ENCODE data around the gene ANAPC15. TPM values are rescaled to one million over a fixed set of nuclear protein-coding genes. Genes with fewer than 3 reads are reported as not detected.
A peak's percentile ranks its signal among the peaks of the same experiment; 100 is the strongest.

The ANAPC15 gene
- total and polyA plus RNA-seq, 2 of the 4 experiments (the other 2 are of a cell fraction) = 66.3 to 84.2 TPM

- dilution Hi-C loops (cut with HindIII; ENCODE audit: low sequenced_read_pairs, unreplicated experiment) (no loop called here), in situ Hi-C loops (cut with MboI; ENCODE audit: low sequenced_read_pairs) (no loop called here), intact Hi-C loops (cut with micrococcal nuclease) (no loop called here)
- Histone ChIP-seq H2AFZ (replicated peaks; ENCODE audit: low read length, poor library complexity) (no peak overlapping the region), H2AK5ac (ENCODE audit: low read depth, low read length) (no peak overlapping the region; the same call in 1 of the 2 replicates), H4K8ac (ENCODE audit: low read depth in 2 of 2, low read length in 2 of 2) (peak overlapping the region in 1 of 2 experiments; percentile 43; a peak in 1 of 4 replicates), H3K79me1 (ENCODE audit: low read depth in 1 of 2, low read length in 2 of 2) (peaks cover 0 to 20% of the 10 kb centered on the region in 2 experiments; a peak in 2 of 4 replicates), H2AK9ac (replicated peaks; ENCODE audit: low read depth, low read length, poor library complexity) (no peak overlapping the region), H3K4ac (ENCODE audit: low read depth, low read length) (no peak overlapping the region), H3K9me3 (ENCODE audit: control insufficient read depth, insufficient read depth, low read length) (no peaks in the 10 kb centered on the region), H3K27me3 (ENCODE audit: control insufficient read depth, insufficient read depth, low read length) (no peaks in the 10 kb centered on the region), H3K36me3 (ENCODE audit: control insufficient read depth, insufficient read depth, low read length) (no peaks in the 10 kb centered on the region), H3K14ac (replicated peaks; ENCODE audit: low read depth, low read length) (no peak overlapping the region), H2BK15ac (ENCODE audit: low read depth, low read length) (no peak overlapping the region), H3K56ac (ENCODE audit: extremely low read depth, insufficient read depth, low read length) (no peak overlapping the region), H4K20me1 (ENCODE audit: insufficient read depth, low read length) (no peaks in the 10 kb centered on the region), H2BK5ac (ENCODE audit: low read depth, low read length, poor library complexity, severe bottlenecking) (peak overlapping the region; percentile 6), H3K27ac (ENCODE audit: insufficient read depth, low read length) (no peak overlapping the region), H3K9me1 (ENCODE audit: insufficient read depth, low read length) (peaks cover 10% of the 10 kb centered on the region), H4K5ac (ENCODE audit: low read depth, low read length) (no peak overlapping the region), H3K18ac (ENCODE audit: low read depth, low read length) (no peak overlapping the region), H3K4me1 (ENCODE audit: control insufficient read depth, insufficient read depth, low read length) (peaks cover 6% of the 10 kb centered on the region; the same call in 1 of the 2 replicates), H3K9ac (ENCODE audit: low read depth, low read length) (no peak overlapping the region), H4K91ac (ENCODE audit: insufficient read depth, low read depth, low read length) (0 out of 2 replicates have a peak overlapping the region, but pooled peaks have one; percentile 19), H3K4me3 (ENCODE audit: insufficient read depth, low read depth, low read length) (no peak overlapping the region), H3K4me2 (ENCODE audit: low read depth, low read length) (no peak overlapping the region), H2BK20ac (ENCODE audit: low read depth, low read length) (no peak overlapping the region), H2BK120ac (ENCODE audit: low read depth, low read length) (peak overlapping the region; percentile 22; the same call in 1 of the 2 replicates), H3K23ac (ENCODE audit: low read depth, low read length) (no peak overlapping the region)
- TF ChIP-seq MXI1 (IDR thresholded peaks at IDR 0.05; ENCODE audit: borderline replicate concordance, low read depth, low read length) (no peak), CHD1 (IDR thresholded peaks at IDR 0.05; ENCODE audit: low read depth, low read length) (no peak), BHLHE40 (IDR thresholded peaks at IDR 0.05; ENCODE audit: low read depth, low read length) (no peak), SMC3 (IDR thresholded peaks at IDR 0.05; ENCODE audit: low read depth, low read length) (no peak), FOS (IDR thresholded peaks at IDR 0.05; ENCODE audit: low read depth, low read length) (no peak), MAZ (IDR thresholded peaks at IDR 0.05; ENCODE audit: borderline replicate concordance, low read depth, low read length) (no peak), POLR2A (IDR thresholded peaks at IDR 0.05; ENCODE audit: low read depth, low read length) (no peak), CEBPB (IDR thresholded peaks at IDR 0.05; ENCODE audit: low read depth, low read length) (no peak), RCOR1 (IDR thresholded peaks at IDR 0.05; ENCODE audit: insufficient replicate concordance, low read length) (no peak), RAD21 (IDR thresholded peaks at IDR 0.05; ENCODE audit: low read length) (no peak), MAFK (IDR thresholded peaks at IDR 0.05; ENCODE audit: low read depth, low read length) (no peak), NFE2L2 (IDR thresholded peaks at IDR 0.05; ENCODE audit: low read depth, low read length) (no peak)
- TF ChIP-seq, protein P1, sequence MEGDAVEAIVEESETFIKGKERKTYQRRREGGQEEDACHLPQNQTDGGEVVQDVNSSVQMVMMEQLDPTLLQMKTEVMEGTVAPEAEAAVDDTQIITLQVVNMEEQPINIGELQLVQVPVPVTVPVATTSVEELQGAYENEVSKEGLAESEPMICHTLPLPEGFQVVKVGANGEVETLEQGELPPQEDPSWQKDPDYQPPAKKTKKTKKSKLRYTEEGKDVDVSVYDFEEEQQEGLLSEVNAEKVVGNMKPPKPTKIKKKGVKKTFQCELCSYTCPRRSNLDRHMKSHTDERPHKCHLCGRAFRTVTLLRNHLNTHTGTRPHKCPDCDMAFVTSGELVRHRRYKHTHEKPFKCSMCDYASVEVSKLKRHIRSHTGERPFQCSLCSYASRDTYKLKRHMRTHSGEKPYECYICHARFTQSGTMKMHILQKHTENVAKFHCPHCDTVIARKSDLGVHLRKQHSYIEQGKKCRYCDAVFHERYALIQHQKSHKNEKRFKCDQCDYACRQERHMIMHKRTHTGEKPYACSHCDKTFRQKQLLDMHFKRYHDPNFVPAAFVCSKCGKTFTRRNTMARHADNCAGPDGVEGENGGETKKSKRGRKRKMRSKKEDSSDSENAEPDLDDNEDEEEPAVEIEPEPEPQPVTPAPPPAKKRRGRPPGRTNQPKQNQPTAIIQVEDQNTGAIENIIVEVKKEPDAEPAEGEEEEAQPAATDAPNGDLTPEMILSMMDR (conservative IDR thresholded peaks at IDR 0.05; ENCODE audit: low read depth, low read length) = no peak
- TF ChIP-seq, protein P2, sequence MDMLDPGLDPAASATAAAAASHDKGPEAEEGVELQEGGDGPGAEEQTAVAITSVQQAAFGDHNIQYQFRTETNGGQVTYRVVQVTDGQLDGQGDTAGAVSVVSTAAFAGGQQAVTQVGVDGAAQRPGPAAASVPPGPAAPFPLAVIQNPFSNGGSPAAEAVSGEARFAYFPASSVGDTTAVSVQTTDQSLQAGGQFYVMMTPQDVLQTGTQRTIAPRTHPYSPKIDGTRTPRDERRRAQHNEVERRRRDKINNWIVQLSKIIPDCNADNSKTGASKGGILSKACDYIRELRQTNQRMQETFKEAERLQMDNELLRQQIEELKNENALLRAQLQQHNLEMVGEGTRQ (IDR thresholded peaks at IDR 0.05; ENCODE audit: low read depth, low read length) = no peak
- CTCF ChIA-PET = no interaction called here
- no TSS peak for BruUV-seq (replicated peaks)
- DNase-seq = peak; percentile 28
- no peak for ATAC-seq (ENCODE audit: low read depth)
- POLR2A ChIA-PET (ENCODE audit: unreplicated experiment) = interaction anchor here (0.6 kb wide), 1 partner anchor 38 kb away, joined by 3 read pairs; no protein-coding TSS in a partner anchor
- WGBS, 2 experiments (ENCODE audit: extremely low coverage in 2 of 2, insufficient read length in 1 of 2) = 100% methylated on average over 1 of the region's 1 CpG; no CpG with 5 or more reads in 1 of the 2 experiments
These were observed 2.1 kb upstream of the ANAPC15 start for GRCh38 chr11:72114570-72114969.
